ENCODE data around the gene WWP2. TPM values are rescaled to one million over a fixed set of nuclear protein-coding genes. Genes with fewer than 3 reads are reported as not detected.

The WWP2 gene
- total and polyA plus RNA-seq, 11 donors = 8.4 to 33.2 (median 23.5) TPM

- Histone ChIP-seq H3K36me3 (peaks cover 0 to 41% (median 10%) of the 10 kb centered on the region in 9 donors), H3K27me3 (no peaks in the 10 kb centered on the region), H3K27ac (no peak overlapping the region), H3K4me1 (no peaks in the 10 kb centered on the region), H3K9me3 (peaks cover 0 to 15% (median 4%) of the 10 kb centered on the region in 12 donors), H3K4me3 (no peak overlapping the region)
- intact Hi-C loops (cut with DNase I) = no loop called here
- ATAC-seq (no peak), DNase-seq (no peak)
- no peak for TF ChIP-seq POLR2A (IDR thresholded peaks at IDR 0.05)
- no peak for TF ChIP-seq CTCF (IDR thresholded peaks at IDR 0.05)
- WGBS, 4 donors = 96 to 97% (median 97%) methylated on average over 4 of the region's 4 CpGs
Observed at GRCh38 chr16:69881141-69881540, 119.0 kb downstream of the WWP2 start.

- no peaks in the 10 kb centered on the region for H3K27me3 ChIP-seq
- H3K4me3 ChIP-seq = no peak overlapping the region
- H3K9me3 ChIP-seq = peaks cover 0 to 3% (median 0%) of the 10 kb centered on the region in 12 donors
- DNase-seq (no peak), ATAC-seq (no peak)
- TF ChIP-seq POLR2A (IDR thresholded peaks at IDR 0.05) (no peak), CTCF (IDR thresholded peaks at IDR 0.05) (no peak)
- no peaks in the 10 kb centered on the region for H3K4me1 ChIP-seq
- H3K27ac ChIP-seq = no peak overlapping the region
- H3K36me3 ChIP-seq = peaks cover 0 to 32% (median 8%) of the 10 kb centered on the region in 9 donors
- 93 to 98% (median 96%) methylated on average over 5 of the region's 5 CpGs for WGBS, 4 donors
- intact Hi-C loops (cut with DNase I) = no loop called here
Observed at GRCh38 chr16:69883744-69884143, 121.6 kb downstream of the WWP2 start.

- 95 to 98% (median 97%) methylated on average over 3 of the region's 3 CpGs for WGBS, 4 donors
- intact Hi-C loops (cut with DNase I) = no loop called here
- H3K36me3 ChIP-seq = peaks cover 0 to 31% (median 16%) of the 10 kb centered on the region in 9 donors
Observed at GRCh38 chr16:69885722-69886121, 123.6 kb downstream of the WWP2 start.

GRCh38 chr16:69886726-69887125 lies 124.6 kb downstream of the WWP2 start:
- no peak overlapping the region for H3K4me3 ChIP-seq
- ATAC-seq = no peak
- 95 to 97% (median 96%) methylated on average over 5 of the region's 5 CpGs for WGBS, 4 donors

More at GRCh38 chr16:69885722-69886121, 123.6 kb downstream of the WWP2 start:
- TF ChIP-seq CTCF (IDR thresholded peaks at IDR 0.05) (no peak), POLR2A (IDR thresholded peaks at IDR 0.05) (no peak)
- H3K9me3 ChIP-seq = peaks cover 0 to 3% (median 0%) of the 10 kb centered on the region in 12 donors
- DNase-seq = no peak
- no peaks in the 10 kb centered on the region for H3K27me3 ChIP-seq
- H3K27ac ChIP-seq = no peak overlapping the region
- no peak for ATAC-seq
- no peak overlapping the region for H3K4me3 ChIP-seq
- peaks cover 0 to 15% (median 8%) of the 10 kb centered on the region in 12 donors for H3K4me1 ChIP-seq

More at GRCh38 chr16:69886726-69887125, 124.6 kb downstream of the WWP2 start:
- TF ChIP-seq POLR2A (IDR thresholded peaks at IDR 0.05) = no peak
- TF ChIP-seq CTCF (IDR thresholded peaks at IDR 0.05) = no peak
- no peak for DNase-seq
- peaks cover 0 to 27% (median 16%) of the 10 kb centered on the region in 9 donors for H3K36me3 ChIP-seq
- H3K4me1 ChIP-seq = peaks cover 0 to 22% (median 10%) of the 10 kb centered on the region in 12 donors
- no peak overlapping the region for H3K27ac ChIP-seq
- intact Hi-C loops (cut with DNase I) = no loop called here
- no peaks in the 10 kb centered on the region for H3K27me3 ChIP-seq
- peaks cover 0 to 3% (median 0%) of the 10 kb centered on the region in 12 donors for H3K9me3 ChIP-seq
